Measurements from ENCODE around the gene GUCY2D.
"Not testable (repeated sequence)": the region's sequence is repeated elsewhere in the genome, so short reads cannot be mapped to it uniquely, and the experiment has no call there.

GUCY2D gene

DNA sequence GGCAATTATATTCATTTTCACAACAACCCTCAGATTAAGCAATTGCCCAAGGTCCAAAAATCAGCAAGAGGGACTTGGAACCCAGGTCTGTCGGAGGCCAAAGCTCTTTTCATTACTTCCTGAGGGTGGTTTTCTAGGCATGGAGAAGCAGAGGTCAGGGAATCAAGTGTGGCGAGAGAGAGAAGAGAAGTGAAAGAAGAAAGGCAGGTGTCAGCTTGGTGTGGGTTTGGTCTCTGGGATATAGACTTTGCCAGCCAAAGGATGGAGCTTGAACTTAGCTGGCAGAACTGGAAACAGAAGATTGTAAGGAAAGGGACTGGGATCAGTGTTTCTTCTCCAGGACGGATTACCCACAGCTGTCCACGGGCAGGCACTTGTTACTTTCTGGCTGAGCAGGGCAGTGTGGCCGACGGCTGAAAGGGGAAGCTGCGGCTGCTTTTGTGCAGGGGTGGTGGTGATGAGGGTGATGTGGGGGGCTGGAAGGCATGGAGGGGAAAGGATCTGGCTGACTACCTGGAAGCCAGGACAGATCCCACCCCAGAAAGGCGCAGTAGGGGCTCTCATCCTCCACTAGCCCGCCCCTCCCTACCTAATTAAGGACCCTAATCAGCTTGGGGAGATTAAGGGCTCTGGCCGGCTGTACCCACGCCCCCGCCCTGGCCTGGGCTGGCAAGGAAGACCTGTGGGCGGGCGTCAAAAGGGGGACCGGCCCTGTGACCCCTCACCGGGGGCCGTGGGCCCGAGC, at the start of gene GUCY2D:
TSS of gene GUCY2D (plus strand) at position 640 of the 745 bp plus-strand sequence. CDS start 433 bp downstream, outside the sequence.
- no peak for DNase-seq

- not testable (repeated sequence) for DNase-seq
Observed at GRCh38 chr17:7953266-7953665, 49.1 kb upstream of the GUCY2D start.

GRCh38 chr17:7955414-7956227, 46.8 kb upstream of the GUCY2D start:
- DNase-seq, result no peak

DNA sequence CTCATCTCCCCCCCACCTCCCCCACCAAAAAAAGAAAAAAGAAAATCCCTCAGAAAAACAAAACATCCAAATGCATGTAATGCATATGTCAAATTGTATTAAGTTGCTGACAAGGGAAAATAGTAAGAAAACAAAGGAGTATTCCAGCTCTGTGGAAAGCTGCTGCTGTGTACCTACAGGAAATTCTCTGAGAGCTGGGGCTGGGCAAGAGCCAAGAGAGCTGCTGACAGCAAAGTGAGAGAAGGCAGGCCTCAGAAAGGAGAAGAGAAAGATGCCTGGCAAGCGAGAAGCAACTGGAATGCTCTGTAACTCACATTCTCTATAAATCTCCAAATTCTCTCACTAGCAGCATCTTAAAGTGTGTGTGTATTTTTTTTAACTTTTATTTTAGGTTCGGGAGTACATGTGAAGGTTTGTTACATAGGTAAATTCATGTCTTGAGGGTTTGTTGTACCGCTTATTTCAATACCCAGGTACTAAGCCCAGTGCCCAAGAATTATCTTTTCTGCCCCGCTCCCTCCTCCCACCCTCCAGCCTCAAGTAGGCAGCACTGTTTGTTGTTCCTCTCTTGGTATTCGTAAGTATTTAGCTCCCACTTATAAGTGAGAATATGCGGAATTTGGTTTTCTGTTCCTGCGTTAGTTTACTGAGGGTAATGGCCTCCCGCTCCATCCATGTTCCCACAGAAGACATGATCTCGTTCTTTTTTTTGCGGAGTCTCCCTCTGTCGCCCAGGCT, 46.0 kb upstream of the GUCY2D start:
- no peak for DNase-seq

- no peak for DNase-seq
Observed at GRCh38 chr17:7959503-7960253, 42.7 kb upstream of the GUCY2D start.

DNA sequence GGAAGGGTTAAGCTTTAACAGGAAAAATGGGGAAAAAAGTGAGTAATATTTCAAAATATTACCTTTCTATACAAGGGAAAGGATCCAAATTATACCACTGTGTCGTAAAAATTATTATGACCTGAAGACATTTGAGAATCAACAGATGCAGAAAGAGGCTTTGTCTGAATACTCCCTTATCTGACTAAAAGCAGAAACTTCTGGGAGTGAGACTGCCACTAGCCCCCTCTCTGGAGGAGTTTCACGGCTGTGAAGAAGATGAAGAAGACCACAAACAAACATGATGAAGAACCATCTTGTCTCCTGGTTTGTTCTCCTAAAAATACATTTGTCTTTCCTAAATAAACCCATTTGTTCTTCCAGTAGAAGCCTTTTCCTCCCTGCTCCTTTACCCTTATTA, 41.0 kb upstream of the GUCY2D start:
- DNase-seq, result no peak

GRCh38 chr17:7967751-7968150, 34.7 kb upstream of the GUCY2D start:
- DNase-seq, result no peak

- DNase-seq, result no peak
Observed at GRCh38 chr17:7969433-7969832, 33.0 kb upstream of the GUCY2D start.

GRCh38 chr17:7971651-7972050, 30.8 kb upstream of the GUCY2D start:
- DNase-seq, result no peak

DNA sequence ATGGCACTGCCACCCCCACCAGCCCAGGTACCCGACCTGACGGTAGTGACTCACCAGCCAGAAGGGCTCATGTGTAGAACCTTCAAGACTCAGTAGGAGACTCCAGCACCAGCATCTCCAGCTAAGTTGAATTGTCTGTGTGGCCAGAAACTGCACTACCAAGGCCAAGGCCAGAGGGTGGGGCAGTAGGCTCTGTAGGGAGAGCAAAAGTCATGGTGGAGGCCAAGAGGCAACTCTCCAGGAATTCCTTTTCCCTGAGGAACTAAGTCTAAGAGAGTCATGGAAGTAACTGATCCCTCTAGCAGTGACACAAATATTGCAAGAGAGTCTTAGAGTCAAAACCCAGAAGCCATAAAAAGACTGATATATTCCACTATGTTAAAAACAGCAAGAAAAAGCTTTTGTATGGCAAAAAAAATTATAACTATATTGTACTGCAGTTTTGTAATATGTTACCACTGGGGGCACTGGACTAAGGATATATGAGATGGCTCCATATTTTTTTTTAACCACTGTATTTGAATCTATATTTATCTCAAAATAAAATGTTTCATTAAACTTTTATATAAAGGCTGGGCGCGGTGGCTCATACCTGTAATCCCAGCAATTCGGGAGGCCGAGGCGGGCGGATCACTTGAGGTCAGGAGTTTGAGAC, 30.2 kb upstream of the GUCY2D start:
- no peak for DNase-seq

GRCh38 chr17:7974638-7975131, 27.7 kb upstream of the GUCY2D start:
- DNase-seq, result no peak

GRCh38 chr17:7977039-7977438, 25.4 kb upstream of the GUCY2D start:
- DNase-seq, result no peak

- no peak for DNase-seq
Observed at GRCh38 chr17:7977805-7978204, 24.6 kb upstream of the GUCY2D start.

DNA sequence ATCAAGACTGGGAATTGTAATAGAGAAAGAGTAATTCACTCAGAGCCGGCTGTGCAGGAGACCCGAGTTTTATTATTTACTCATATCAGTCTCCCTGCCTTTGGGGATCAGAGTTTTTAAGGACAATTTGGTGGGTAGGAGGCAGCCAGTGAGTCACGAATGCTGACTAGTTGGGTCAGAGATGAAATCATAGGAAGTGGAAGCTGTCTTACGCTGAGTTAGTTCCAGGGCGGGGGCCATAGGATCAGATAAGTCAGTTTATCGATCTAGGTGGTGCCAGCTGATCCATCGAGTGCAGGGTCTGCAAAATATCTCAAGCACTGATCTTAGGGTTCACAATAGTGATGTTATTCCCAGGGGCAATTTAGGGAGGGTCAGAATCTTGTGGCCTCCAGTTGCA, 20.2 kb upstream of the GUCY2D start:
- DNase-seq, result no peak

DNA sequence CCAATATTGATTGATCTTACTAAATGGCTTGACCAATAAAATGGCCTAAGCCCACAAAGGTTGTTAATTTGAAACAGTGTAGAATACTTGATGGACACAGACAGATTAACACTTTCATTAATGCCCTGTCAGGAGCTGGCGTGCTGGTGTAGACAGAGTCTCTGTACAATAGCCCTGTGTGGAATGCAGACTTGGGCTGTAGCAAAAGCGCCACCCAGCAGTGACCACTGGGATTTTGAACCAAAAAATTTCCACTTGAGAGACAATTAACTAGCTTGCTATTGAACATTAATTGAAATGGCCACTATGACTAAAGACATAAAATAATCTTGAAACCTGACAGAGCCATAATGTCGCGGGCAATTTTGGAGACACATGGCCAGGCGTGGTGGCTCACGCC, 19.7 kb upstream of the GUCY2D start:
- no peak for DNase-seq

- no peak for DNase-seq
Observed at GRCh38 chr17:7984904-7985303, 17.5 kb upstream of the GUCY2D start.

GRCh38 chr17:7987112-7987893, 15.1 kb upstream of the GUCY2D start:
- no peak for DNase-seq

DNA sequence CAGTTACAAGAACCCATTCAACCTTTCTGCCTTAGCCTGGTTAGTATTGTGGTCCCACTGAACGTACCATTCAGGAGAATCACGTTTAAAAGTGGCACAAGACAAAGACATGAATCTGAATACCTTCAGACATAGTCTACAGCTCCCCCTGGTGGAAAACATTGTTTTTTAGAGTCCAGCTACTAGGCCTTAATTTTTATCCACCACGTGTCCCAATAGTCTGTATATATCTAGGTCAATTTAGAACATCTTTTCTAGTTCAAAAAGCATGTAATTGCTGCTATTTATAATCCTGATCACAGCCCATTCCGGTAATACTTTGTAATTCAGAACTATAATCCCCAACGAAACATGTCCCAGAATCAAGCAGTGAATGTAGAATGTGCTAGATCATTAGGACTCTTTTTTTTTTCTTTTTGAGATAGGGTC, 13.7 kb upstream of the GUCY2D start:
- DNase-seq, result no peak

DNA sequence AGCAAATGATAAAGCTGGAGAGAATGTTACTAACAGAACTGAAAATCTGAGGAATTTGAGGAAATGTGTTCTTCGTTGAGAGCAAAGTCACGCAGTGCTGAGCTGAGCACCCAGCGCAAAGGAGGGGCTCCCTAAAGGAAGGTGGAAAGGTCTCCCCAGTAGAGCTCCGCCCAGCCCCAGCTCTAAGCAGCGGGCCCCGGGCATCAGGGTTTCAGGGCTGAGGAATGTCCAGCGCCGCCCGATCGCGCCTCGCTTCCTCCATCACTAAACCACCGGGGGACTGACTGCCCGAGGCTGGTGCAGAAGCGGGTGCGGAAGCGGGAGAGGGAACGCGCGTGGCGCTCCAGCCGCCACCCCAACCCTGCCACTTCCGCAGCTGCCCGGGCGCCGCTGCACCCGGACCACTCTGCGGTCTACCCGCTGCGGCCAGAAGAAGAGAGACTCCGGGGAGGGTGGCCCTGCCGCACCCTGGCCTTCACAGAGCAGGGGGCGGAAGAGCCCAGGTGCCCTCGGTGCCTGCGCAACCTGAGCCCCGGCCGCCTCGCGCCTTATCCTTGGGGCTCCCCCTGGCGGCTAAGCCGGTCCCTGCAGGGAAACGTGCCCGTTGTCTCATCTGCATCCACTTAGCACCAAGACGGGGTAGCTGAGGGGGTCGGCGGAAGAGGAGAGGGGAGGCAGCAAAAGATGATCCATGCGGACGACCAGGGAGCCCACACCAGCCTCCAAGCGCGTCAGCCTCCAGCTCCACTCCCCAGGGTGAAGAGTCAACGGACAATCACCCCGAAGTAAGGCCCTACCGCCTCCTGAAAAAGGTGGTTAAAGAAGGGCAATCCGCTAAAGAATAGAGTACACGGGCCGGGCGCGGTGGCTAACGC, 12.4 kb upstream of the GUCY2D start:
- peak; percentile 86 for DNase-seq

DNA sequence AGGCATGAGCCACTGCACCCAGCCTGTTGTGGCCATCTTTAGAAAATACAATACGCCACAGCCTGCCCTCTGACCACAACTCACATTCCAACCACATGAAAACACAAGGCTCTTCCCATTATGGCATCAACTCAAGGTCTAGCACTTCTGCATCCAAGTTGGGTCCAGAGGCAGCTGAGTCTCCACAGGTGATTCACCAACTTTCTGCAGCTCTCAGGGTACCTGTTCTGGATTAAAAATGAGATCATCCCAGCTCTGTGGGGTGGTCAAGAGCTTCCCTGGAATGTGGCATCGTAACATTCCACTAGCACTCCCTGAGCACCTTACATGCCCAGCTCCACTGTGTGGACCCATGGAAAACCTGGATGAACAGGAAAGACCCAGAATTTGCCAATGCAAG, 9.9 kb upstream of the GUCY2D start:
- no peak for DNase-seq

All from stimulated activated naive CD4-positive, alpha-beta T cell treated with Interleukin-2 at 50 U/mL for 16 hours (primary cell).